ENCODE results near the gene LRFN2. TPM values are rescaled to one million over a fixed set of nuclear protein-coding genes. Genes with fewer than 3 reads are reported as not detected.

Gene LRFN2
- total and polyA plus RNA-seq, 2 of the 8 experiments (the other 6 are each of a cell fraction or from before 2014, with no cell fraction given), result 2.3 TPM

DNA sequence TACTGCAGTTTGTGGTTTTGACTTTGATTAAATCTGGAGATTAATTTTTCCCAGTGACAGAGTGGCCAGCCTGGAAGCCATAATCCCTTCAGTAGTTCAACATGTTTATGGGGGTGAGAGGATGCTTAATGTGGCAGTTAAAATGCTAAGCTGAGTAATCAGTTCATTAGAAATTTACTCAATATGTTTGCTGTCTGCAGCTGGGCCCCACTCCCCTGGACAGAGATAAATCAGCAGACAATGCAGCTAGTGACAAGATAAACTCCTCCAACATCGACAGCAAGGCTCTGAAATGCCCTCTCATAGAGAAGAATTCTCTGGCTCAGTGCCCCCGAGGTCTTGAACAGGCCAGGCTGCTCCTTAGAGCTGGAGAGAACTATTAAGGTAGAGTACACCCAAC lies 101.9 kb downstream of the LRFN2 start (continued):
- TF ChIP-seq BACH1 (IDR thresholded peaks at IDR 0.05; ENCODE audit: low read length), result no peak

Data from H1 (cell line).